Karpas-422 (cell line): ENCODE results near the gene KCNN3. TPM values are rescaled to one million over a fixed set of nuclear protein-coding genes. Genes with fewer than 3 reads are reported as not detected.
A peak's percentile ranks its signal among the peaks of the same experiment; 100 is the strongest.

ENCODE experiments used
- DNase-seq: peaks from one replicate; pipeline ENCODE4 v3.0.0-alpha.2; 2015
- H2AFZ ChIP-seq: fragments of 200-600 bp; sonication (generic); 2 replicates; pipeline ENCODE4 v1.6.1; 2014; ENCODE audit warnings: antibody characterized with exemption, low read length, mixed read lengths
- H3K27ac ChIP-seq: fragments of 200-600 bp; sonication (generic); 2 replicates; pipeline ENCODE4 v1.5.1; 2014; ENCODE audit warnings: mild to moderate bottlenecking, low read length, moderate library complexity
- H3K27me3 ChIP-seq: fragments of 200-600 bp; sonication (generic); 2 replicates; pipeline ENCODE4 v1.6.1; 2014; ENCODE audit warnings: low read length, mixed read lengths
- H3K36me3 ChIP-seq: fragments of 200-600 bp; sonication (generic); 2 replicates; pipeline ENCODE4 v1.6.1; 2014; ENCODE audit warnings: low read length, mixed read lengths; ENCODE audit not compliant: insufficient read depth
- H3K4me1 ChIP-seq: fragments of 200-600 bp; sonication (generic); 2 replicates; pipeline ENCODE4 v1.6.1; 2014; ENCODE audit warnings: mild to moderate bottlenecking, low read length, mixed read lengths
- H3K4me2 ChIP-seq: fragments of 200-600 bp; sonication (generic); 2 replicates; pipeline ENCODE4 v1.6.1; 2014; ENCODE audit warnings: low read length, low read depth, mild to moderate bottlenecking; ENCODE audit not compliant: poor library complexity, severe bottlenecking
- H3K4me3 ChIP-seq: fragments of 200-600 bp; sonication (generic); 2 replicates; pipeline ENCODE4 v1.5.1; 2014; ENCODE audit warnings: mild to moderate bottlenecking, antibody characterized with exemption, low read length, mixed read lengths
- H3K79me2 ChIP-seq: fragments of 200-600 bp; sonication (generic); 2 replicates; pipeline ENCODE4 v1.6.1; 2014; ENCODE audit warnings: mild to moderate bottlenecking, low read length, mixed read lengths
- H3K9ac ChIP-seq: fragments of 200-600 bp; sonication (generic); 2 replicates; pipeline ENCODE4 v1.6.0; 2014; ENCODE audit warnings: low read length
- H3K9me2 ChIP-seq: fragments of 200-600 bp; sonication (generic), shearing (Covaris generic); replicated peaks from 2 replicates; pipeline ENCODE4 v1.6.0; 2014; ENCODE audit warnings: mild to moderate bottlenecking, low read length, moderate library complexity; ENCODE audit not compliant: insufficient read depth
- H3K9me3 ChIP-seq: fragments of 300-700, 200-600 bp; sonication (generic); 2 replicates; pipeline ENCODE4 v1.6.1; 2014; ENCODE audit warnings: low read length, mixed read lengths
- H4K20me1 ChIP-seq: fragments of 200-600 bp; sonication (generic); 2 replicates; pipeline ENCODE4 v1.6.1; 2014; ENCODE audit warnings: mild to moderate bottlenecking, antibody characterized with exemption, low read length, low read depth; ENCODE audit not compliant: insufficient read depth
- total RNA-seq: library from RNA; depleted of rRNA; stranded (reverse); fragments of >200 nt; shearing (Covaris generic); gene quantifications from 2 replicates; pipeline ENCODE4 v1.2.3, GENCODE V29; 2014; ENCODE audit warnings: low replicate concordance

The KCNN3 gene
- total RNA-seq, 1 experiment from 2014 or later = 68.2 TPM

GRCh38 chr1:154812877-154813276 lies 57.2 kb downstream of the KCNN3 start:
- H3K4me3 ChIP-seq = no peak overlapping the region
- H3K27me3 ChIP-seq = no peaks in the 10 kb centered on the region
- H3K4me1 ChIP-seq = peaks cover 69% of the 10 kb centered on the region
- peaks cover 91% of the 10 kb centered on the region for H3K79me2 ChIP-seq
- H3K27ac ChIP-seq = no peak overlapping the region
- H2AFZ ChIP-seq = no peak overlapping the region
- H3K9me2 ChIP-seq = no peaks in the 10 kb centered on the region
- H3K9me3 ChIP-seq = no peaks in the 10 kb centered on the region
- no peaks in the 10 kb centered on the region for H3K36me3 ChIP-seq
- H3K9ac ChIP-seq = no peak overlapping the region
- no peaks in the 10 kb centered on the region for H4K20me1 ChIP-seq
- H3K4me2 ChIP-seq = no peak overlapping the region
- no peak for DNase-seq

GRCh38 chr1:154810571-154810970 lies 59.5 kb downstream of the KCNN3 start:
- Histone ChIP-seq H2AFZ (no peak overlapping the region), H3K27me3 (no peaks in the 10 kb centered on the region), H4K20me1 (no peaks in the 10 kb centered on the region), H3K4me1 (peaks cover 67% of the 10 kb centered on the region), H3K79me2 (peaks cover 92% of the 10 kb centered on the region), H3K9me2 (no peaks in the 10 kb centered on the region), H3K4me3 (no peak overlapping the region), H3K4me2 (no peak overlapping the region), H3K9ac (0 out of 2 replicates have a peak overlapping the region, but pooled peaks have one; percentile 15), H3K27ac (peak overlapping the region; percentile 66), H3K36me3 (no peaks in the 10 kb centered on the region), H3K9me3 (no peaks in the 10 kb centered on the region)
- no peak for DNase-seq

- Histone ChIP-seq H3K9ac (peak overlapping the region; percentile 15), H2AFZ (no peak overlapping the region), H3K4me1 (peaks cover 68% of the 10 kb centered on the region), H3K4me3 (no peak overlapping the region), H4K20me1 (no peaks in the 10 kb centered on the region), H3K27me3 (no peaks in the 10 kb centered on the region), H3K9me2 (no peaks in the 10 kb centered on the region), H3K4me2 (peak overlapping the region; percentile 4), H3K9me3 (no peaks in the 10 kb centered on the region), H3K27ac (peak overlapping the region; percentile 66), H3K79me2 (peaks cover 92% of the 10 kb centered on the region), H3K36me3 (no peaks in the 10 kb centered on the region)
- no peak for DNase-seq
These were observed 60.4 kb downstream of the KCNN3 start for GRCh38 chr1:154809436-154810413.

- no peaks in the 10 kb centered on the region for H3K9me2 ChIP-seq
These were observed 61.2 kb downstream of the KCNN3 start for GRCh38 chr1:154808909-154809262.

GRCh38 chr1:154808261-154808908 lies 61.7 kb downstream of the KCNN3 start:
- peaks cover 92% of the 10 kb centered on the region for H3K79me2 ChIP-seq
- H2AFZ ChIP-seq = no peak overlapping the region
- H3K4me3 ChIP-seq = no peak overlapping the region
- H3K4me2 ChIP-seq = peak overlapping the region; percentile 51
- H3K9me3 ChIP-seq = no peaks in the 10 kb centered on the region
- no peaks in the 10 kb centered on the region for H4K20me1 ChIP-seq
- no peak for DNase-seq
- H3K36me3 ChIP-seq = no peaks in the 10 kb centered on the region
- H3K27me3 ChIP-seq = no peaks in the 10 kb centered on the region
- H3K9ac ChIP-seq = no peak overlapping the region
- no peak overlapping the region for H3K27ac ChIP-seq
- no peaks in the 10 kb centered on the region for H3K9me2 ChIP-seq
- peaks cover 74% of the 10 kb centered on the region for H3K4me1 ChIP-seq

More at GRCh38 chr1:154808909-154809262, 61.2 kb downstream of the KCNN3 start:
- Histone ChIP-seq H2AFZ (no peak overlapping the region), H3K9ac (no peak overlapping the region), H3K27me3 (no peaks in the 10 kb centered on the region), H3K4me1 (peaks cover 73% of the 10 kb centered on the region), H3K27ac (peak overlapping the region; percentile 66; the same call in 1 of the 2 replicates), H3K4me3 (no peak overlapping the region), H3K4me2 (no peak overlapping the region), H3K79me2 (peaks cover 92% of the 10 kb centered on the region), H3K9me3 (no peaks in the 10 kb centered on the region), H3K36me3 (no peaks in the 10 kb centered on the region), H4K20me1 (no peaks in the 10 kb centered on the region)
- DNase-seq = no peak

- H2AFZ ChIP-seq = no peak overlapping the region
- no peaks in the 10 kb centered on the region for H4K20me1 ChIP-seq
- peak overlapping the region; percentile 51 for H3K4me2 ChIP-seq
- no peaks in the 10 kb centered on the region for H3K36me3 ChIP-seq
- peak; percentile 69 for DNase-seq
- peaks cover 96% of the 10 kb centered on the region for H3K79me2 ChIP-seq
- H3K4me1 ChIP-seq = peaks cover 72% of the 10 kb centered on the region
- H3K27ac ChIP-seq = peak overlapping the region; percentile 73
- peak overlapping the region; percentile 37 for H3K9ac ChIP-seq
- H3K9me3 ChIP-seq = no peaks in the 10 kb centered on the region
- H3K4me3 ChIP-seq = peak overlapping the region; percentile 17; the same call in 1 of the 2 replicates
- no peaks in the 10 kb centered on the region for H3K27me3 ChIP-seq
- H3K9me2 ChIP-seq = no peaks in the 10 kb centered on the region
These were observed 63.0 kb downstream of the KCNN3 start for GRCh38 chr1:154807048-154807591.

GRCh38 chr1:154806333-154806732 lies 63.7 kb downstream of the KCNN3 start:
- Histone ChIP-seq H3K27me3 (no peaks in the 10 kb centered on the region), H3K27ac (peak overlapping the region; percentile 73), H3K4me3 (no peak overlapping the region), H3K9ac (no peak overlapping the region; the same call in 1 of the 2 replicates), H3K9me2 (no peaks in the 10 kb centered on the region), H3K36me3 (no peaks in the 10 kb centered on the region), H4K20me1 (no peaks in the 10 kb centered on the region), H3K79me2 (peaks cover 95% of the 10 kb centered on the region), H3K4me2 (peak overlapping the region; percentile 51), H2AFZ (no peak overlapping the region), H3K4me1 (peaks cover 65% of the 10 kb centered on the region), H3K9me3 (no peaks in the 10 kb centered on the region)
- DNase-seq = no peak
